GM18873 (cell line): ENCODE data around the gene CCDC61.

Experiments
- ATAC-seq: cut with Tn5 transposase; IDR thresholded peaks from one replicate; pipeline ENCODE4 v1.9.1; 2021; ENCODE audit warnings: mild to moderate bottlenecking, moderate library complexity, moderate number of reproducible peaks; ENCODE audit not compliant: unreplicated experiment, low FRiP score

The CCDC61 gene

GRCh38 chr19:46014941-46015686 is 19.8 kb downstream of the CCDC61 start:
- ATAC-seq = no peak

DNA sequence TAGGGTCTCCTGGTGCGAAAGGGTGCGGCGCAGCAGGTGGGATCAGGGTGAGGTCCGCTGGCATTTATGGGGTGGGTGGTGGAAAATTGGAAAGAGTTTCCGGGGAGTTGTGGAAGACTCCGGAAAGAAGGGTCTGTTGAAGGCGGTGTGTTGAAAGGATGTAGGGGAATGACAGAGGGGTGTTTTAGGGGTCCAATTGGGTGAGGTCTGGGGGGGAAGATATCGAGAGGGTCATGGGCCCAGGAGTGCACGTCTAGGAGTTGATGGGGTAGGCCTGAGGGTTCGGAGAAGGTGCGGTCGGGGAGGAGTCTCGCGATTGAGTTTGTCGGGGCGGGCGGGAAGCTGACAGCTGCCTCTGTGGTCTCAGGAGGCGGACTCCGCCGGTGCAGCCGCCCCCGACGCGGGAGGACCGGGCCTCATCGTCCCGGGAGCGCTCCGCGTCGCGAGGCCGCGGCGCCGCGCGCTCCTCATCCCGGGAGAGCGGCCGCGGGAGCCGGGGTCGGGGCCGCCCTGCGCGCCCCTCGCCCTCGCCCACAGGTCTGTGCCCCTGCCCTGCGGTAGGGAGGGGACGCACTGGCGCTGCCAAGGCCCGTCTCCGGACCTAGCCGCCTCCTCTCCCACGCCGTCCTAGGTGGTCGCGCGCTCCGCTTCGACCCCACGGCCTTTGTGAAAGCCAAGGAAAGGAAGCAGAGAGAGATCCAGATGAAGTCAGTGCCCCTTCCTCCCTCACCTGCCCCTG is 20.6 kb downstream of the CCDC61 start:
- no peak for ATAC-seq

DNA sequence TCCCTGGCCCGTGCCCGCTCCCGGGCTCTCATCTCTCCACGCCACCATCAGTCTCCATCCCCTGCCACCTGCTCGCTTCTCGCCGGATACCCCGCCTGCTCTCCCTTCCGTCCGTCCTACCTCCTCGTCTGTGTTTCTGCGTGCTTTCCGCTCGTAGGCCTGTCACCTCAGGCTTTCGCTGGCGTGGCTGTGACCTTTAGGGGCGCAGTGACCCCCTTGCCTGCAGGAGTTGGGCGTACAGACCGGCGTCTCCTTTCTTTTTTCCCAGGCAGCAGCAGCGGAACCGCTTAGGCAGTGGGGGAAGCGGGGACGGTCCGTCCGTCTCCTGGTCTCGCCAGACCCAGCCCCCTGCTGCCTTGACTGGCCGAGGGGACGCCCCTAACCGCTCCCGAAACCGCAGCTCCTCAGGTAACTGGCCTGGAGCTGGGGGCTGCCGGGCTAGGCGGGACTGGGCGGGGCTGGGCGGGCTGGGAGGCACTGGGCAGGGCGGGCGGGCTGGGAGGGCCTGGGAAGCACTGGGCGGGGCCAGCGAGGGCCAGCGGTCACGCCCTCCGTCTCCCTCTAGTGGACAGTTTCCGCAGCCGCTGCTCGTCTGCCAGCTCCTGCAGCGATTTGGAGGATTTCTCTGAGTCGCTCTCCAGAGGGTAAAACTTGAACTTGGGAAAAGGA is 21.3 kb downstream of the CCDC61 start:
- no peak for ATAC-seq

GRCh38 chr19:46017095-46017429 is 21.8 kb downstream of the CCDC61 start:
- ATAC-seq = no peak

- ATAC-seq = no peak
Measured at GRCh38 chr19:46017874-46018675, 22.8 kb downstream of the CCDC61 start.

- ATAC-seq = no peak
Measured at GRCh38 chr19:46018729-46019251, 23.5 kb downstream of the CCDC61 start.

GRCh38 chr19:46019270-46019669 is 24.0 kb downstream of the CCDC61 start:
- no peak for ATAC-seq

GRCh38 chr19:46020819-46021125 is 25.5 kb downstream of the CCDC61 start:
- ATAC-seq = no peak

DNA sequence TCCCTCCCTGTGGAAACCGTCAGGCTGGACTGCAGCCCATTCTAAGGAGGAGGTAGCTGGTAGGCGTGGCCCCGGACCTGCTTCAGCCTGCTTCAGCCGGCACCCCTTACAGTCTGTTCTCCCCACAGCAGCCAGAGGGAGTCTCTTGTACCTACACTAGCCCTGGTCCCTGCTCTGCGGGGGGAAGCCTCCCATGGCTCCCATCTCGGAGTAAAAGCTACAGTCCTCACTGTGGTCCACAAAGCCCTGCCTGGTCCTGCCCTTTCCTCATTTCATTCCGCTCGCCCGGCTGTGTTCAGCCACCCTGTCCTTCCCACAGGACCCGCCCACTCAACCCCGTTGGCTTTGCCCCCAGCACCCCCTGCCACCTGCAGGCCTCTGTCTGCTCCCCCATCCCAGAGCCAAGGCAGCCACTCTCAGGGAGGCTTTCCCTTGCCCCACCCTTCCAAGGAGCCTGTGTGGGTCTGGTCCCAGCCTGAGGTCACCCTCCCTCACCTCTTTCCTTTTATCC is 26.3 kb downstream of the CCDC61 start:
- no peak for ATAC-seq

- no peak for ATAC-seq
Measured at GRCh38 chr19:46022061-46022430, 26.8 kb downstream of the CCDC61 start.

GRCh38 chr19:46022431-46023310 is 27.4 kb downstream of the CCDC61 start, which contains the start of gene PGLYRP1:
PGLYRP1 (minus strand) TSS chr19:46023053; CDS start chr19:46023021, 32 bp downstream.
- ATAC-seq = no peak

- no peak for ATAC-seq
Measured at GRCh38 chr19:46023311-46023779, 28.1 kb downstream of the CCDC61 start.

GRCh38 chr19:46025835-46026234 is 30.6 kb downstream of the CCDC61 start:
- no peak for ATAC-seq

DNA sequence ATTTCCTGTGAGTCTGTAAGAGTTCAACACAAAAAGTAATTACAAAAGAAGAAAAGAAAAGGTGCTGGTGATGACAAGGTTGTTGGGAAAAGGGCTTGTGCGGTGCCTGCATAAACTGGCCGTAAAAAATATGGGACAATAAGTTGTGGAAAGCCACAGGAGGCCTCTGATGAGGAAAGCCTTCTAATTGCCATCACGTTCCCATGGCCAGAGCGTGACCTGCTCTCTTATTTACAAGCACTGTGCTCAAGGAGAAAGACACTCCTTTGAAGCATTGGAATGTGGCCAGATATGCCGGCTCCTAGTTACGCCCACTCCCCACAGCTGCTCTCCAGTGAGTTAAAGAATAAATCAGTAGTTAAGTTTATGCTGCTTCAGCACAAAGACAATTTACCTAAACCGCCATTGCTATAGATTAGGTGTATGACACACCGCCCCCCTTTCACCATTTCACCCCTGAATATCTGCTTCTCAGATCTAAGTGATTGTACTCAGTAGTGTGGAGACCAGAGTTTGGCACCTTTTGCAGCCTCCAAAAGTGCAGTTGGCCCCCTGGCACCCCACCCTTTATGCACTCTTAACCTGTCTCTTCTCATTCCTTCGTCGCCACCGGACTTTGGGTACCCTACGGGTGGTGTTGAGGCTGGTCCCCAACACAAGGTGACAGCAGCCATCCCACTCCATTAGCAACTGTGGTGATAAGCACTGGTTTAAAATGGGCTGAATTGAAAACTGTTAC is 35.7 kb downstream of the CCDC61 start:
- no peak for ATAC-seq

DNA sequence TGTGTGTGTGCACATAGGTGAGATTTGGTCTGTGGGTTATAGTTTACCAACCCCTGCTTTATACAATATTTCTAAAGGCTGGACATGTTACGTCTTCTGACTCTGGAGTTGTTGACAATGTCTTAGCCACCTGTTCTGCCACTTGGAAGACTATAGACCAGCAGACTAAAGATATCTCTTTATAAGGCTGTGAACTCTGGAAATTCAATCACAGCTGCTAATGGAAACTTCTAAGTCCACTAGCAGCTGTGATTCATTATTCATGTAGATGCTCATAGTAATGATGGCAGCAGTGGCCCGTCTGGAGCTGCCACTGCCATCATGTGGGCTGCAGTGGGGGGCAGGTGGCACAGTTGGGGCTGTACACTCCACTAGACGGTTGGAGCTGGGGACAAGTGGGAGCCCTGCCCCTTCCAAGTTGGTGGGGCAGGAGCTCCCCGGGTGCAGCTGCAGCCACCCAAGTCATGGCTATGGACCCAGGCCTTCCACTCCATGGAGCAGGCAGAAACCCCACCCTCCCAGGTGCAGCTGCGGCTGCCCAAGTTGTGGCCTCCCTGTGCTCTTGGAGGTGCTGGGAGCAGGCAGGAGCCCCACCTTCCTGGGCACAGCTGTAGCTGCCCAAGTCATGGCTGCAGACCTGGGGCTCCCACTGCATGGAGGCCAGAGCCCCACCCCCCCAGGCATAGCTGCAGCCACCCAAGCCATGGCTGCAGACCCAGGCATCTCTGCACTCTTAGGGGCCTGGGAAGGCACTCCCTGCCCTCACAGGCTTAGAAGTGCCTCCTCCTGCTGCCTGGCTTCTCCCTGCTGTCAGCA is 36.7 kb downstream of the CCDC61 start:
- ATAC-seq = no peak

- ATAC-seq = no peak
Measured at GRCh38 chr19:46032597-46033025, 37.3 kb downstream of the CCDC61 start.

DNA sequence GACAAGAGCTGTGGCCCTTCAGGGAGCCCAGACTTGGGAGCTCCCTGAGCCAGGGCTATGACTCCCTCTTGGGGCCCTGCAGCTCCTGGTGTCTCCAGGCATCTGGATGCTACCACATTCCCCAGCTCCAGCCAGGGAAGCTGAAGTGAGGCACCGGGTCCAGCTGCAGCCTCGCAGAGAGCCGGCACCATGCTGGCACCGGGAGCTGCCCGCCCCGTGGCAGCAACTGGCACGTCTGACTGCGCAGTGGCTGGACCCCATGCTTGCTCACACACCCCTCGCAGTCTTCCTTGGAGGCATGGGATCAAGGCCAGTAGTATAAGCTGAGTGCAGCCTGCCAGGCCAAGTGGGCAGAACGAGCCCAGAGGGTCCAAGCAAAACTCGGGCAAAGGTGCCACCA is 38.1 kb downstream of the CCDC61 start:
- ATAC-seq = no peak

GRCh38 chr19:46035546-46035945 is 40.3 kb downstream of the CCDC61 start:
- no peak for ATAC-seq
